H9 (cell line): ENCODE data around the gene LRRC10. TPM values are rescaled to one million over a fixed set of nuclear protein-coding genes. Genes with fewer than 3 reads are reported as not detected.

ENCODE experiments used
- DNase-seq: peaks from one replicate; pipeline ENCODE4 v3.0.0-alpha.2; 2017
- H2AFZ ChIP-seq: one replicate; pipeline ENCODE4 v1.6.1; 2013; ENCODE audit warnings: mild to moderate bottlenecking, low read length, control low read depth, moderate library complexity
- H2AK5ac ChIP-seq: 2 replicates; pipeline ENCODE4 v1.6.1; 2013; ENCODE audit warnings: low read length, control low read depth, mixed read lengths; ENCODE audit not compliant: insufficient read length
- H2BK120ac ChIP-seq: one replicate; pipeline ENCODE4 v1.6.1; 2013; ENCODE audit warnings: low read depth, mild to moderate bottlenecking, low read length, control low read depth, inconsistent platforms; ENCODE audit not compliant: poor library complexity, severe bottlenecking
- H2BK12ac ChIP-seq: 2 replicates; pipeline ENCODE4 v1.6.1; 2013; ENCODE audit warnings: low read length, control low read depth, mixed read lengths, low read depth; ENCODE audit not compliant: insufficient read length
- H2BK15ac ChIP-seq: 2 replicates; pipeline ENCODE4 v1.6.1; 2013; ENCODE audit warnings: low read depth, low read length, control low read depth
- H2BK20ac ChIP-seq: one replicate; pipeline ENCODE4 v1.6.1; 2013; ENCODE audit warnings: low read depth, mild to moderate bottlenecking, low read length, control low read depth, inconsistent platforms; ENCODE audit not compliant: poor library complexity, severe bottlenecking
- H2BK5ac ChIP-seq: 2 replicates; pipeline ENCODE4 v1.6.1; 2013; ENCODE audit warnings: low read length, control low read depth, mixed read lengths; ENCODE audit not compliant: insufficient read length
- H3K14ac ChIP-seq: 2 replicates; pipeline ENCODE4 v1.6.1; 2013; ENCODE audit warnings: low read length, control low read depth; ENCODE audit not compliant: insufficient read depth
- H3K18ac ChIP-seq: 2 replicates; pipeline ENCODE4 v1.6.1; 2013; ENCODE audit warnings: low read depth, mild to moderate bottlenecking, mixed read lengths, low read length, control low read depth; ENCODE audit not compliant: insufficient read length
- H3K23ac ChIP-seq: 2 replicates; pipeline ENCODE4 v1.6.1; 2013; ENCODE audit warnings: low read length, control low read depth, mixed read lengths, low read depth; ENCODE audit not compliant: insufficient read length
- H3K23me2 ChIP-seq: 2 replicates; pipeline ENCODE4 v1.6.1; 2013; ENCODE audit warnings: low read depth, mild to moderate bottlenecking, mixed read lengths, low read length, control low read depth; ENCODE audit not compliant: insufficient read length, poor library complexity, severe bottlenecking
- H3K27ac ChIP-seq: 2 replicates; pipeline ENCODE4 v1.5.1; 2013; ENCODE audit warnings: low read length, control low read depth, mixed read lengths, low read depth; ENCODE audit not compliant: insufficient read length
- H3K27me3 ChIP-seq: 2 replicates; pipeline ENCODE4 v1.6.1; 2013; ENCODE audit warnings: low read length, control low read depth, inconsistent platforms; ENCODE audit not compliant: insufficient read depth
- H3K4ac ChIP-seq: 2 replicates; pipeline ENCODE4 v1.6.1; 2013; ENCODE audit warnings: low read depth, mild to moderate bottlenecking, control low read depth, inconsistent platforms, low read length, moderate library complexity
- H3K4me1 ChIP-seq: 2 replicates; pipeline ENCODE4 v1.6.1; 2013; ENCODE audit warnings: low read length, control low read depth, inconsistent platforms; ENCODE audit not compliant: insufficient read depth
- H3K4me2 ChIP-seq: 2 replicates; pipeline ENCODE4 v1.6.1; 2013; ENCODE audit warnings: low read length, control low read depth, mixed read lengths; ENCODE audit not compliant: insufficient read length, insufficient read depth
- H3K56ac ChIP-seq: 2 replicates; pipeline ENCODE4 v1.6.1; 2013; ENCODE audit warnings: low read depth, mild to moderate bottlenecking, mixed read lengths, low read length, control low read depth; ENCODE audit not compliant: insufficient read length
- H3K79me1 ChIP-seq: 2 replicates; pipeline ENCODE4 v1.6.1; 2013; ENCODE audit warnings: low read depth, mild to moderate bottlenecking, moderate library complexity, low read length, control low read depth, inconsistent platforms; ENCODE audit not compliant: insufficient read depth, poor library complexity, severe bottlenecking
- H3K79me2 ChIP-seq: 2 replicates; pipeline ENCODE4 v1.6.1; 2013; ENCODE audit warnings: low read length, control low read depth, inconsistent platforms; ENCODE audit not compliant: insufficient read depth
- H3K9ac ChIP-seq: 2 replicates; pipeline ENCODE4 v1.6.1; 2013; ENCODE audit warnings: low read length, control low read depth, mixed read lengths; ENCODE audit not compliant: insufficient read length; ENCODE audit errors: extremely low read depth
- H3K9me3 ChIP-seq: one replicate; pipeline ENCODE4 v1.6.1; 2013; ENCODE audit warnings: low read depth, low read length, inconsistent platforms; ENCODE audit not compliant: control insufficient read depth
- H3T11ph ChIP-seq: one replicate; pipeline ENCODE4 v1.6.1; 2013; ENCODE audit warnings: mild to moderate bottlenecking, low read length, control low read depth, inconsistent platforms
- H4K20me1 ChIP-seq: one replicate; pipeline ENCODE4 v1.6.1; 2013; ENCODE audit not compliant: control insufficient read depth, insufficient read length, insufficient read depth
- H4K5ac ChIP-seq: 2 replicates; pipeline ENCODE4 v1.6.1; 2013; ENCODE audit warnings: low read depth, mild to moderate bottlenecking, mixed read lengths, low read length, control low read depth; ENCODE audit not compliant: insufficient read length
- H4K8ac ChIP-seq: replicated peaks from 2 replicates; pipeline ENCODE4 v1.6.1; 2013; ENCODE audit warnings: low read length, control low read depth, mixed read lengths, low read depth; ENCODE audit not compliant: insufficient read length
- H4K91ac ChIP-seq: 2 replicates; pipeline ENCODE4 v1.6.1; 2013; ENCODE audit warnings: low read depth, mild to moderate bottlenecking, moderate library complexity, mixed read lengths, low read length, control low read depth; ENCODE audit not compliant: insufficient read length
- H3K27ac Mint-ChIP-seq, 3 experiments: 2 replicates in 2 of 3; 3 replicates in 1 of 3; pipeline ENCODE4 v1.8.0; 2020 to 2021; ENCODE audit warnings: mixed read lengths in 3 of 3, mild to moderate bottlenecking in 1 of 3, moderate library complexity in 1 of 3
- H3K27me3 Mint-ChIP-seq: 2 replicates; pipeline ENCODE4 v1.8.0; 2021; ENCODE audit warnings: low read depth, mild to moderate bottlenecking, moderate library complexity, mixed read lengths
- H3K36me3 Mint-ChIP-seq, 3 experiments: 2 replicates in 2 of 3; 3 replicates in 1 of 3; pipeline ENCODE4 v1.8.0; 2020 to 2021; ENCODE audit warnings: low read depth in 3 of 3, mixed read lengths in 3 of 3; ENCODE audit not compliant: insufficient read depth in 1 of 3
- H3K4me1 Mint-ChIP-seq, 2 experiments: 2 replicates each; pipeline ENCODE4 v1.8.0; 2020; ENCODE audit warnings: mixed read lengths in 2 of 2
- H3K4me3 Mint-ChIP-seq, 2 experiments: 2 replicates in 1 of 2; 3 replicates in 1 of 2; pipeline ENCODE4 v1.8.0; 2020 to 2021; ENCODE audit warnings: mild to moderate bottlenecking in 2 of 2, mixed read lengths in 2 of 2, moderate library complexity in 1 of 2
- H3K9me3 Mint-ChIP-seq, 2 experiments: 2 replicates in 1 of 2; 3 replicates in 1 of 2; pipeline ENCODE4 v1.8.0; 2020; ENCODE audit warnings: mild to moderate bottlenecking in 2 of 2, mixed read lengths in 2 of 2, moderate library complexity in 1 of 2
- CTCF ChIP-seq: fragments of 200-600 bp; sonication (generic); conservative IDR thresholded peaks from 3 replicates; pipeline ENCODE4 v1.8.0; 2021; ENCODE audit warnings: antibody characterized with exemption, mild to moderate bottlenecking
- WGBS: extraction: QIAGEN DNeasy Blood & Tissue Kit; methylation state at CpG from one replicate; pipeline ENCODE4 v1.1.7; 2013; ENCODE audit warnings: missing lambda C conversion rate, low lambda C conversion rate, mixed read lengths; ENCODE audit not compliant: insufficient read length; ENCODE audit errors: extremely low coverage; 5-methylcytosine and 5-hydroxymethylcytosine counted together
- total RNA-seq: library from RNA; stranded (reverse); gene quantifications from 2 replicates; pipeline ENCODE4 v1.2.1, GENCODE V29; 2021

Gene LRRC10
- total RNA-seq, 1 experiment from 2014 or later, result not detected

GRCh38 chr12:69620921-69621320 lies 10.2 kb upstream of the LRRC10 start:
- no peak for TF ChIP-seq CTCF
- Histone ChIP-seq H2BK120ac (no peak overlapping the region), H3K4ac (no peak overlapping the region), H3K9me3 (no peaks in the 10 kb centered on the region), H3K27ac (no peak overlapping the region), H3K56ac (no peak overlapping the region), H3K4me2 (no peak overlapping the region), H2AFZ (no peak overlapping the region), H3K79me2 (no peaks in the 10 kb centered on the region), H2AK5ac (no peak overlapping the region), H4K8ac (no peak overlapping the region), H3K14ac (no peak overlapping the region), H3K4me1 (no peaks in the 10 kb centered on the region), H3T11ph (no peak overlapping the region), H3K27me3 (no peaks in the 10 kb centered on the region), H2BK15ac (no peak overlapping the region), H3K9ac (no peak overlapping the region), H3K79me1 (no peaks in the 10 kb centered on the region), H3K23me2 (no peaks in the 10 kb centered on the region), H2BK20ac (no peak overlapping the region), H2BK12ac (no peak overlapping the region), H3K18ac (no peak overlapping the region), H3K23ac (no peak overlapping the region), H4K91ac (no peak overlapping the region), H4K20me1 (no peaks in the 10 kb centered on the region), H2BK5ac (no peak overlapping the region), H4K5ac (no peak overlapping the region)
- no peak overlapping the region for H3K4me3 Mint-ChIP-seq
- no peaks in the 10 kb centered on the region for H3K4me1 Mint-ChIP-seq
- H3K27me3 Mint-ChIP-seq, result no peaks in the 10 kb centered on the region
- H3K27ac Mint-ChIP-seq, result no peak overlapping the region
- WGBS, result no CpG with 5 or more reads among the region's 2 CpGs
- no peaks in the 10 kb centered on the region for H3K9me3 Mint-ChIP-seq
- H3K36me3 Mint-ChIP-seq, result no peaks in the 10 kb centered on the region
- DNase-seq, result no peak
